Ishikawa (cell line): ENCODE measurements around the gene DCAF6.

ENCODE experiments used
- CEBPB ChIP-seq: IDR thresholded peaks from 2 replicates; pipeline ENCODE4 v1.6.1; 2012
- CREB1 ChIP-seq: IDR thresholded peaks from 2 replicates; pipeline ENCODE4 v1.6.1; 2012; ENCODE audit warnings: low read depth
- EGR1 ChIP-seq: IDR thresholded peaks from 2 replicates; pipeline ENCODE4 v1.6.1; 2012
- EP300 ChIP-seq: IDR thresholded peaks from 2 replicates; pipeline ENCODE4 v1.6.1; 2012; ENCODE audit warnings: borderline replicate concordance
- FOXM1 ChIP-seq: IDR thresholded peaks from 2 replicates; pipeline ENCODE4 v1.6.1; 2012; ENCODE audit warnings: low read depth, borderline replicate concordance
- MAX ChIP-seq: IDR thresholded peaks from 2 replicates; pipeline ENCODE4 v1.6.1; 2012
- NFIC ChIP-seq: IDR thresholded peaks from 2 replicates; pipeline ENCODE4 v1.6.1; 2012
- RAD21 ChIP-seq: IDR thresholded peaks from 2 replicates; pipeline ENCODE4 v1.6.1; 2012; ENCODE audit warnings: low read depth
- REST ChIP-seq: IDR thresholded peaks from 2 replicates; pipeline ENCODE4 v1.6.1; 2012; ENCODE audit warnings: low read depth, mild to moderate bottlenecking
- TAF1 ChIP-seq: IDR thresholded peaks from 2 replicates; pipeline ENCODE4 v1.6.1; 2012; ENCODE audit warnings: low read depth, mild to moderate bottlenecking
- TCF12 ChIP-seq: IDR thresholded peaks from 2 replicates; pipeline ENCODE4 v1.6.1; 2012; ENCODE audit warnings: low read depth
- TEAD4 ChIP-seq: IDR thresholded peaks from 2 replicates; pipeline ENCODE4 v1.6.1; 2012
- USF1 ChIP-seq: IDR thresholded peaks from 2 replicates; pipeline ENCODE4 v1.6.1; 2012
- YY1 ChIP-seq: IDR thresholded peaks from 2 replicates; pipeline ENCODE4 v1.6.1; 2012; ENCODE audit warnings: low read depth
- ZBTB7A ChIP-seq: IDR thresholded peaks from 2 replicates; pipeline ENCODE4 v1.6.1; 2012; ENCODE audit warnings: low read depth

DCAF6 gene

GRCh38 chr1:168096296-168097165, 160.0 kb downstream of the DCAF6 start:
- TF ChIP-seq FOXM1 (no peak), REST (no peak), RAD21 (no peak), CEBPB (no peak), CREB1 (no peak), ZBTB7A (no peak), USF1 (no peak), TCF12 (no peak), EP300 (no peak), NFIC (no peak), TAF1 (no peak), MAX (no peak)

GRCh38 chr1:168097921-168098528, 161.5 kb downstream of the DCAF6 start:
- TF ChIP-seq TCF12, result no peak
- no peak for TF ChIP-seq CEBPB
- TF ChIP-seq MAX, result no peak
- no peak for TF ChIP-seq CREB1
- TF ChIP-seq NFIC, result no peak
- no peak for TF ChIP-seq REST
- no peak for TF ChIP-seq RAD21

- TF ChIP-seq TCF12 (no peak), USF1 (no peak), EP300 (no peak), TAF1 (no peak), EGR1 (no peak), ZBTB7A (no peak), YY1 (no peak), TEAD4 (no peak), CREB1 (no peak), NFIC (no peak), RAD21 (no peak), MAX (no peak), CEBPB (no peak), FOXM1 (no peak), REST (no peak)
Measured at GRCh38 chr1:168098534-168099320, 162.2 kb downstream of the DCAF6 start.
